HUES48 (cell line): Measurements from ENCODE around the gene JARID2.
"Not testable (repeated sequence)": the region's sequence is repeated elsewhere in the genome, so short reads cannot be mapped to it uniquely, and the experiment has no call there.

Experiments
- H3K27ac ChIP-seq: one replicate; pipeline ENCODE4 v1.7.0; 2013; ENCODE audit warnings: low read depth, low read length, inconsistent platforms
- H3K27me3 ChIP-seq: 2 replicates; pipeline ENCODE4 v1.6.1; 2013; ENCODE audit warnings: mild to moderate bottlenecking, low read length; ENCODE audit not compliant: control insufficient read depth, insufficient read depth
- H3K36me3 ChIP-seq: 2 replicates; pipeline ENCODE4 v1.6.1; 2013; ENCODE audit warnings: low read length; ENCODE audit not compliant: control insufficient read depth, insufficient read depth
- H3K4me1 ChIP-seq: 2 replicates; pipeline ENCODE4 v1.6.1; 2013; ENCODE audit warnings: mild to moderate bottlenecking, low read length; ENCODE audit not compliant: control insufficient read depth, insufficient read depth
- H3K4me3 ChIP-seq: 2 replicates; pipeline ENCODE4 v1.5.1; 2013; ENCODE audit warnings: mild to moderate bottlenecking, low read depth, low read length
- H3K9ac ChIP-seq: 2 replicates; pipeline ENCODE4 v1.6.1; 2013; ENCODE audit warnings: mild to moderate bottlenecking, low read depth, low read length, moderate library complexity
- H3K9me3 ChIP-seq: 2 replicates; pipeline ENCODE4 v1.6.1; 2013; ENCODE audit warnings: low read length; ENCODE audit not compliant: control insufficient read depth, insufficient read depth

JARID2 gene

GRCh38 chr6:15408008-15408407 lies 162.1 kb downstream of the JARID2 start:
- H3K4me1 ChIP-seq: peaks cover 91% of the 10 kb centered on the region
- no peak overlapping the region for H3K27ac ChIP-seq
- H3K27me3 ChIP-seq: no peaks in the 10 kb centered on the region
- no peaks in the 10 kb centered on the region for H3K9me3 ChIP-seq
- no peak overlapping the region for H3K4me3 ChIP-seq
- peaks cover 30% of the 10 kb centered on the region for H3K36me3 ChIP-seq
- H3K9ac ChIP-seq: no peak overlapping the region

GRCh38 chr6:15408758-15409157 lies 162.9 kb downstream of the JARID2 start:
- no peak overlapping the region for H3K9ac ChIP-seq
- no peaks in the 10 kb centered on the region for H3K9me3 ChIP-seq
- H3K4me1 ChIP-seq: peaks cover 91% of the 10 kb centered on the region
- no peaks in the 10 kb centered on the region for H3K27me3 ChIP-seq
- no peak overlapping the region for H3K4me3 ChIP-seq
- no peak overlapping the region for H3K27ac ChIP-seq
- peaks cover 38% of the 10 kb centered on the region for H3K36me3 ChIP-seq

DNA sequence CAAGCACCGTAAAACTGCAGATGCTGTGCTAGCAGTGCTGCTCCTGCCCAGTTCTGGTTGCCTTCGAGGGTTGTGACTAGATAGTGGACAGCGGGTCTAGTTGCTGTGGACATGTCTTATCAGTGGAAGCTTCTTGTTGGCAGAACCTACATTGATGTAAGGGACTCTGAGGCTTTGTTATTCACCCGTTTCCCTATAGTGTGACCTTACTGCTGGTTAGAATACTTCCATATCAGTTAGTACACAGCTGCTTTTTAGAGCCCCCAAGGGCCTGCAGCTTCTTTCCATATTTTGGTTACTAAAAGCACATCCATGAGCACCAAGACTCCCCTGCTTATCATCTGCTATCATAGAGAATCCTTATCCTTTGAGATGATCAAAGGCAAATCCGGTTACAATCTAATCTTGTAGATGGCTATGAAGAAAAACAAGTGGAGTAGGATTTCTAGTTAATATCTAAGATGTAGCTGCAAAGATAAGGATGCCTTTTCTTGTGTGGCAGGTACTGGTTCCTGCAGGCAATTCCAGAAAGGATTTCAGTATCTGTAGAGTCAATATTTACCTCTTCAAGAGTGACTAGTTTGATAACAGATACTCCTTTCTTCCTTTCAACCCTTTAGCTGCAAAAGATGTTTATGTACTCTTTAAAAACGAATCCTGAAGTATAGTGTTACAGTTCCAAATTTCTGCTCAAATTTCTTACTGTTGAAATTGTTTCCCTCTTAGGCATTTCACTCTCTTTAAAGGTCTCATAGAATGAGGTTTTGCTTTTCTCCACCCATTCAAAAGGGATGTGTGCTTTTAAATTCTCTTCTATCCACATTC lies 163.6 kb downstream of the JARID2 start:
- H3K4me1 ChIP-seq: peaks cover 89% of the 10 kb centered on the region
- H3K36me3 ChIP-seq: peaks cover 45% of the 10 kb centered on the region
- H3K27ac ChIP-seq: peak overlapping the region; percentile 38
- no peaks in the 10 kb centered on the region for H3K27me3 ChIP-seq
- H3K9ac ChIP-seq: no peak overlapping the region
- H3K4me3 ChIP-seq: no peak overlapping the region
- no peaks in the 10 kb centered on the region for H3K9me3 ChIP-seq

DNA sequence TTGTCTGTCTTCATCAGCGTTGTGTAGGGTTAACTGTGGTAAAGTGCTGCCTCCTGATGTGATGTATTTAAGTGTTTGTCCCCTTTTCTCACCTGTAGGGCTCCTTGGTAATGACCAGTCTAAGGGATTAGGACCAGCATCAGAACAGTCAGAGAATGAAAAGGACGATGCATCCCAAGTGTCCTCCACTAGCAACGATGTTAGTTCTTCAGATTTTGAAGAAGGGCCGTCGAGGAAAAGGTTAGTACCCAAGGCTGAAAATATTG lies 164.2 kb downstream of the JARID2 start:
- H3K9ac ChIP-seq: no peak overlapping the region
- H3K9me3 ChIP-seq: no peaks in the 10 kb centered on the region
- peak overlapping the region; percentile 38 for H3K27ac ChIP-seq
- peaks cover 83% of the 10 kb centered on the region for H3K4me1 ChIP-seq
- H3K27me3 ChIP-seq: no peaks in the 10 kb centered on the region
- no peak overlapping the region for H3K4me3 ChIP-seq
- peaks cover 47% of the 10 kb centered on the region for H3K36me3 ChIP-seq

- Histone ChIP-seq H3K36me3 (peaks cover 47% of the 10 kb centered on the region), H3K9me3 (no peaks in the 10 kb centered on the region), H3K27me3 (no peaks in the 10 kb centered on the region), H3K27ac (no peak overlapping the region), H3K4me3 (no peak overlapping the region), H3K4me1 (peaks cover 76% of the 10 kb centered on the region), H3K9ac (no peak overlapping the region)
These were observed 164.9 kb downstream of the JARID2 start for GRCh38 chr6:15410752-15411151.

- Histone ChIP-seq H3K4me1 (peaks cover 66% of the 10 kb centered on the region), H3K4me3 (no peak overlapping the region), H3K27me3 (no peaks in the 10 kb centered on the region), H3K9me3 (no peaks in the 10 kb centered on the region), H3K36me3 (peaks cover 50% of the 10 kb centered on the region), H3K9ac (no peak overlapping the region), H3K27ac (peak overlapping the region; percentile 24)
These were observed 165.9 kb downstream of the JARID2 start for GRCh38 chr6:15411766-15412165.

- Histone ChIP-seq H3K27ac (peak overlapping the region; percentile 45), H3K9ac (no peak overlapping the region), H3K9me3 (no peaks in the 10 kb centered on the region), H3K4me3 (no peak overlapping the region), H3K27me3 (no peaks in the 10 kb centered on the region), H3K36me3 (peaks cover 59% of the 10 kb centered on the region), H3K4me1 (peaks cover 58% of the 10 kb centered on the region)
These were observed 166.9 kb downstream of the JARID2 start for GRCh38 chr6:15412767-15413166.

DNA sequence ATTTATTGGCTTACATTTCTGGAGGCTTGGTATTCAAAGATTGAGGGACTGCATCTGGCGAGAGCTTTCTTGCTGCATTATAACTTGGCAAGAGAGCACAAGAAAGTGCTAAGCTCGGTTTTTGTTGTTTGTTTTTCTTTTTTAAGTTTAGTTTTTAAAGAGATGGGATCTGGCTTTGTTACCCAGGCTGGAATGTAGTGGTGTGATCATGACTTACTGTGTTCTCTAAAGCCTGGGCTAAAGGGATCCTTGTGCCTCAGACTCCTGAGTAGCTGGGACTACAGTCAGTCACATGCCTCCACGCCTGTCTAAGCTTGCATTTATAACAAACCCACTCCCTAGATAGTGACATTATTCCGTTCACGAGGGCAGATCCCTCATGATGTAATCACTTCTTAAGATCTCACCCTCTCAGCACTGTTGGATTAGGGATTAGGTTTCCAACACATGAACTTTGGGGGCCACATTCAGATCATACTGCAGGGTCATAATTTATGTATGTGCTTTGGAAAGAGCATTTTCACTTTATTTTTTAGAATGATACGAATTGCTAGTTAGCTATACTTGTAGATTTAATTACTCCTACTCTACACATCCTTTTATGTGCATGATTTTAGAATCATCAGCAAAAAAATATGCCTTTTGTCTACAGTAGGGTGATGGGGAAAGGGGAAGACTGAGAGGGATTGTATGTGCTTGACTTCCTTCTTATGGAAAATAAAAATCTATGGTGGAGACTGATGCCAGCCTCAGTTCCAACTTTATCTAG lies 167.8 kb downstream of the JARID2 start:
- H3K9ac ChIP-seq: no peak overlapping the region
- no peaks in the 10 kb centered on the region for H3K9me3 ChIP-seq
- no peak overlapping the region for H3K27ac ChIP-seq
- H3K4me1 ChIP-seq: peaks cover 50% of the 10 kb centered on the region
- no peaks in the 10 kb centered on the region for H3K27me3 ChIP-seq
- peaks cover 61% of the 10 kb centered on the region for H3K36me3 ChIP-seq
- H3K4me3 ChIP-seq: no peak overlapping the region

DNA sequence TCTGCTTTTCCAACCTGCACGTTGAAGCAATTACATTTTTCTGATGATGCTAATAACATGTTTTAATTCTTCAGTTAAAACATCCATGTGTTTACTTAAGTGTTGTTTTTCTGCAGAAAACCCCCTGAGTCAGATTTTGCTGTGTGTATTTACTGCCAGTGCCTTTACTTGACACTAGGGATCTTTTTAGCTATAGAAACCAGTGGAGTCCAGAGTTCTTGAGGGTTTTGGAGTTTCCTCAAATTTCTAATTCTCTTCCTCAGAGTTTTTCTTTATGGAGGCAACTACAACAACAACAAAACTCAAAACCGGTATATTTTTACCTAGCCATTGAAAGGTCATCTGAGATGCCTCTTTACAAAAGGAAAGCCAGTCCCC lies 168.4 kb downstream of the JARID2 start:
- no peak overlapping the region for H3K27ac ChIP-seq
- no peak overlapping the region for H3K4me3 ChIP-seq
- H3K27me3 ChIP-seq: no peaks in the 10 kb centered on the region
- H3K36me3 ChIP-seq: peaks cover 61% of the 10 kb centered on the region
- H3K9me3 ChIP-seq: no peaks in the 10 kb centered on the region
- H3K4me1 ChIP-seq: peaks cover 44% of the 10 kb centered on the region
- H3K9ac ChIP-seq: no peak overlapping the region

DNA sequence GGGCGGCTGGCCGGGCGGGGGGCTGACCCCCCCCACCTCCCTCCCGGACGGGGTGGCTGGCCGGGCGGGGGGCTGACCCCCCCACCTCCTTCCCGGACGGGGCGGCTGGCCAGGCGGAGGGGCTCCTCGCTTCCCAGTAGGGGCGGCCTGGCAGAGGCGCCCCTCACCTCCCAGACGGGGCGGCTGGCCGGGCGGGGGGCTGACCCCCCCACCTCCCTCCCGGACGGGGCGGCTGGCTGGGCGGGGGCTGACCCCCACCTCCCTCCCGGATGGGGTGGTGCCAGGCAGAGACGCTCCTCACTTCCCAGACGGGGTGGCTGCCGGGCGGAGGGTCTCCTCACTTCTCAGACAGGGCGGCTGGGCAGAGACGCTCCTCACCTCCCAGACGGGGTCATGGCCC lies 169.8 kb downstream of the JARID2 start:
- H3K27ac ChIP-seq, H3K4me3 ChIP-seq, H3K9me3 ChIP-seq, H3K27me3 ChIP-seq, H3K9ac ChIP-seq: not testable (repeated sequence)
- H3K36me3 ChIP-seq: peaks cover 56% of the 10 kb centered on the region
- H3K4me1 ChIP-seq: peaks cover 41% of the 10 kb centered on the region

DNA sequence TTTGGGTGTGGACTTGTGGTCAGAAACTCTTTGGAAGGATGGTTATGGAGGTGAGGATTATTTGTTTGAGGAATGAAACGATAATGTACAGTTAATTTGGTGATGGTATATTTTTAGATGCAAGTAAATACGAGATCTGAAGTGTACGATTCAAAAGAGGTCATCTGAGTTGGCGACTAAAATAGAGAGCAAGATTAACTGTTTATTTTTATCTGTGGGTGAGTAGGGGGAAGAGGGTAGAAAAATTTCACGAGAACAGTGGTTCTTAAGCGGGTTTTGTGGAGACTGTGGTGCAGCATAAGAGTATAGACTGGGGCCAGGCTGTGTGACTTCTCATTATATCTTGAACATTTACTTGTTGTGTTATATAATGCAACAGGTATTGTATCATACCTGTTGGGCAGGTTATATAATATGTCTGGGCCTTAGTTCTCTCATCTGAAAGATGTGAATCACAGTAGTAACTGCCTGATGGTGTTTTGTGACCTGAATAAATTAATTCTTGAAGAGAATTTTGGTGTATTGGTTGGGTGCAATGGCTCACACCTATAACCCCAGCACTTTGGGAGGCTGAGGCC lies 171.2 kb downstream of the JARID2 start:
- H3K9me3 ChIP-seq: no peaks in the 10 kb centered on the region
- H3K4me1 ChIP-seq: peaks cover 38% of the 10 kb centered on the region
- H3K27ac ChIP-seq: no peak overlapping the region
- no peak overlapping the region for H3K4me3 ChIP-seq
- no peaks in the 10 kb centered on the region for H3K27me3 ChIP-seq
- H3K9ac ChIP-seq: no peak overlapping the region
- peaks cover 42% of the 10 kb centered on the region for H3K36me3 ChIP-seq
